Muscle of arm (tissue), 12 donors: Measurements from ENCODE around the gene SLC35E1. TPM values are rescaled to one million over a fixed set of nuclear protein-coding genes. Genes with fewer than 3 reads are reported as not detected.
"Not testable (repeated sequence)": the region's sequence is repeated elsewhere in the genome, so short reads cannot be mapped to it uniquely, and the experiment has no call there.

Source experiments
- DNase-seq: peaks from one replicate; pipeline ENCODE4 v3.0.0-alpha.2; 2013
- polyA plus RNA-seq, 12 donors: library from polyadenylated mRNA; unstranded; fragments of 120-200 nt; gene quantifications; one replicate each; pipeline ENCODE4 v1.2.1, GENCODE V29; 2013; ENCODE audit not compliant: insufficient read length in 12 of 12

Gene SLC35E1
- polyA plus RNA-seq, 12 donors = 27.4 to 39.6 (median 30.9) TPM; not detected in 1

DNA sequence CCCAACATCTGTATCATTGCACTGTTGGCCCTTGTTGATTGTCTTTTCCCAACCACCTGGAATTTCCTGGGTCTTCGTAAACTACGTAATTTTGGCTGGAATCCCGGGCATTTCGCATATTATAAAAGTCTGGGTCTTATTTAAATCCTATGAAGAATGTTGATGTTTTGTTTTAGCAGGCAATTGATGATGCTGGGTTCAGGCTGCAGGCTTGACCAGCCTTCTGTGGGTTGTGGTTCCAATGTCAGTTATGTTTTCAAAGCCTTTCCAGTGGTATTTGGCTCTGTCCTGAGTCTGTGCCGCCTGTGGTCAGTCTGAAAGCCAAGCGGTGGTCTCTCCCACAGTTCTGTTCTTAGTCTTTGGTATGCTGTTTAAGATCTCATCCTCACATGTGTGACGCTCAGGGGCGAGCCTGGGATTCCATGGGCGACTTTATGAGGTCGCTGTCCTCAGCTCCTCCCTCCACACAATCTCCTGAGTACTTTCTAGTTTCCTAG is 12.4 kb downstream of the SLC35E1 start:
- no peak for DNase-seq

DNA sequence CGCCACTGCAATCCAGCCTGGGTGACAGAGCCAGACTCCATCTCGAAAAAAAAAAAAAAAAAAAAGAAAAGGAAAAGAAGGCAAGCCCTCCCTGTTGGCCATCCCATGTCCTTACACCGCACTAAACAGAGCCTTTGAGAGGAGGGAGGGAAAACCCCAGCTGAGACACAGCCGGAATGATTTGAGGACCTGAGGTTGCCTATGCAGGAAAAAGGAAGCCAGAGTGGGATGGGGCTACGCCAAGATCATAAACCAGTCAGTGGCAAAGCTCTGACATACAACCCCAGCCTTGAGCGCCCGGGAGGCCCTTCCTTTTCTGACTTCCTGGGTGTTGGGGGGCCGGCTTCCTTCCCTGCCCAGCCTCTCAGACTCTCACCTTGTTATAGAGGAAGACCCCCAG is 17.4 kb downstream of the SLC35E1 start:
- no peak for DNase-seq

- not testable (repeated sequence) for DNase-seq
Observed at GRCh38 chr19:16551902-16552301, 20.3 kb downstream of the SLC35E1 start.

- no peak for DNase-seq
Observed at GRCh38 chr19:16548956-16549355, 23.3 kb downstream of the SLC35E1 start.

- no peak for DNase-seq
Observed at GRCh38 chr19:16544473-16545231, 27.6 kb downstream of the SLC35E1 start.

GRCh38 chr19:16543734-16544133 is 28.5 kb downstream of the SLC35E1 start:
- DNase-seq = not testable (repeated sequence)

DNA sequence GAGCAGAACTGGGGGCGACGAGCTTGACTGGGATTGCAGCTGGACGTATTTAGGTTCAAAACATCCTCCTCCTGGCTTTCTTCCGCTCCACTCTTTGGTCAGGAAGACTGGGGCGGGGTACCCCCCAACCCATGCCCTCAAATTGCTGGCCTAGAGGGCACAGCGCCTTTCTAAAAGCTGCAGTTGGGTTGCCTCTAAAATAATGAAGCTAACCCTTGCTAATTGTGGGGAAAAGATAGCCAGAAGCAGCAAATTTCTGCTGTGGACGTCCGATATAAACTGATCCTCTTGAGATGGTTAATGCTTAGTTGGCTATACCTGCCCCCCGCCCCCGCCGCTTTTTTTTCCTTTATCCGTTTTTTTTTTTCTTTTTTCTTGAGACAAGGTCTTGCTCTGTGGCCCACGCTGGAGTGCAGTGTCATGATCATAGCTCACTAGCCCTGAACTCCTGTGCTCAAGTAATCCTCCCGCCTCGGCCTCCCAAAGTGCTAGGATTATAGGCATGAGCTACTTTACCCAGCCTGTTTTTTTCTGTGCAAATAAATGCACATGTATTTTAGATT is 29.2 kb downstream of the SLC35E1 start:
- DNase-seq = no peak

- peak; percentile 96 for DNase-seq
Observed at GRCh38 chr19:16542045-16542909, 29.9 kb downstream of the SLC35E1 start, which contains the start of gene CHERP. TSS of gene CHERP (minus strand) at chr19:16542437. CDS start at chr19:16542378, 59 bp downstream.

DNA sequence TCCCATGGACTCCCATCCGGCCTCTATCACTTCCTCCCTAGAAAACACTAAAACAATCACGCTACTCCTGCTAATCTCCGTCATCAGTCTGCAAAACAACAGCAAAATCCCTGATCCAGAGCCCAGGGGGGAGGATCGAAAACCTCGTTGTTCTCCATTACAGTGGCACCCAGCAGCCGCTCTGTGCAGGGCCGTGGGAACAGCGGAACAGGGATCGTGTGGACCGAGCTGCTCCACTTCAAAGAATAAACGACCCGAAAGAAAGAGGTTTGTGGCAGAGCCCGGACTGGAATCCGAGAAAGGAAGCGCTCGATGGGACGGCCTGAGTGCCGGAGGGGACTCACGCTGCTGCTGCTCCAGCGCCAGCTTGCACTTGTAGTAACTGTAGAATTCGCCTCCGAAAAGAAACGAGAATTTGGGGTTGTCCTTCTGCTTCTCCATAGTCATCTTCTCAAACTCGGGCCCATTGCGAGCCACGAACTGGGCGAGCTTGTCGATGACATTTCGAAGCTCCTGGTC is 30.6 kb downstream of the SLC35E1 start:
- DNase-seq = no peak

GRCh38 chr19:16540948-16541347 is 31.3 kb downstream of the SLC35E1 start:
- DNase-seq = no peak

DNA sequence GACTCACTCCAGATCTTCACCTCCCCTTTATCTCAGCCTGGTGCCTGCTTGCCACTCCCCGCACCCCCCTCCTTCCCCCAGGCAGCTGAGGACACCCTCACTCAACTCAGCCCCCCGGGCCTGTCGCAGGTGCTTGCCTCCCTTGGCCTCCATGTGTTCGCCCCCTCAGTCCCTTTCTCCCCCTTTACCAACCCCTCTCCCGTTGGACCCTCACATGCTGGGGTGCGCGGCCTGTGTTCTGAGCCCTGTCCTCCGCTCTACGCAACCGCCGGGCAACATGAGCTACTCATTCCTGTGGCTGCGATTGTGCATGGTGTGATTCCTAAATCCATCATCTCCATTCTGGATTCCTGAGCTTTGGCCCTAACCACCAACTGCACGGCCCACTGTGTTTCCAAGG is 35.1 kb downstream of the SLC35E1 start:
- no peak for DNase-seq

- no peak for DNase-seq
Observed at GRCh38 chr19:16536130-16536529, 36.1 kb downstream of the SLC35E1 start.

DNA sequence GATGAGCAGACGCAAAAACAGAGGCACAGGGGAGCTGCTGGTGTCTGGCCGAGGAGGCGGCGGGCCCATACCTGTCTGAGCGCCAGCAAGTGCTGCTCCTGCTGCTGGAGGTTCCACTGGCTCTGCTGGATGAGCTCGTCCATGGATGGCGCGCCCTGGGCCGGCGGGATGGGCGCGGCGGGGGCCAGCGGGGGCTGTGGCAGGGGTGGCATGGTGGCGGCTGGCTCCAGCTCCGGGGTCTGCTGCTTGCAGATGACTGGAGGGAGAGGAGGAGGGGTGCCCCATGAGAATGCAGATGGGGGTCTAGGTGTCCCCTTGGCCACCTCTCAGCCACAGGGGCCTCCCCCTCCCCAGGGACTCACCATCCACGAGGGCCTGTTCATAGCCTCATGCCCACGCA is 36.8 kb downstream of the SLC35E1 start:
- DNase-seq = no peak

DNA sequence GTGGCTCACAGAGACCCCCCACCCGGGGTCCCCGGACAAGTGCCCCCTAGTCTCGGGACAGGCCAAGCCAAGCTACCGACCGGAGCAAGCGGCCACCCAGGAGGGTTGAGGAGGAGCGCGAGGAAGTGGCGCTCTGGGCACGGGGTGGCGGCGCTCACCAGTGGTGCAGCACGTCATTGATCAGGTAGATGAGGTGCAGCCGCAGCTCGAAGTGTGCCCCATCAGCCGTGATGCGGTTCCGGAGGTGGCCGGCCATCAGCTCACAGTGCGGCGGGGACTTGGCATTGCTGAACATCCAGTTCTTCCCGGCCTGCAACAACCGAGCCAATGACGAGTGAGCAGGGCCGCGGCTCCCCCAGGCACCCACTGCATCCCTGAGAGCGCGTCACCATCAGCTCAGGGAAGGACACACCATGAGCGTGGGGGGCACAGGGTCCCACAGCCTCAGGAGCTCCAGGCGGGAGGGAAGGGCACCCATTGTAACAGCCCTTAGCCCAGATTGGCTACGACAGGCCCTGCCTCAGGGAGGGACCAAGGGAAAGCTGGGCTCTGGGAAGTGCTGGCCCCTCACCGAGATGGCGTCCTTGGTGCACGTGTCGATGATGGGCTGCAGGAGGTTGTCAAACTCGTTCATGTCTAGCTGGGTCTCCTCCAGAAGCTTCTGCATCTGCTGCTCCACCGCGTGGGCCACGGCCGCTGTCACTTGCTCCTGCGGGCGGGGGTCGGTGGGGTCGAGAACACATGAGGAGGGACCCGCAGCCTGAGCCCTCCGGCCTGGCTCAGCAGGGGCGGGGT is 39.6 kb downstream of the SLC35E1 start:
- DNase-seq = no peak

- no peak for DNase-seq
Observed at GRCh38 chr19:16531380-16531669, 40.9 kb downstream of the SLC35E1 start.

DNA sequence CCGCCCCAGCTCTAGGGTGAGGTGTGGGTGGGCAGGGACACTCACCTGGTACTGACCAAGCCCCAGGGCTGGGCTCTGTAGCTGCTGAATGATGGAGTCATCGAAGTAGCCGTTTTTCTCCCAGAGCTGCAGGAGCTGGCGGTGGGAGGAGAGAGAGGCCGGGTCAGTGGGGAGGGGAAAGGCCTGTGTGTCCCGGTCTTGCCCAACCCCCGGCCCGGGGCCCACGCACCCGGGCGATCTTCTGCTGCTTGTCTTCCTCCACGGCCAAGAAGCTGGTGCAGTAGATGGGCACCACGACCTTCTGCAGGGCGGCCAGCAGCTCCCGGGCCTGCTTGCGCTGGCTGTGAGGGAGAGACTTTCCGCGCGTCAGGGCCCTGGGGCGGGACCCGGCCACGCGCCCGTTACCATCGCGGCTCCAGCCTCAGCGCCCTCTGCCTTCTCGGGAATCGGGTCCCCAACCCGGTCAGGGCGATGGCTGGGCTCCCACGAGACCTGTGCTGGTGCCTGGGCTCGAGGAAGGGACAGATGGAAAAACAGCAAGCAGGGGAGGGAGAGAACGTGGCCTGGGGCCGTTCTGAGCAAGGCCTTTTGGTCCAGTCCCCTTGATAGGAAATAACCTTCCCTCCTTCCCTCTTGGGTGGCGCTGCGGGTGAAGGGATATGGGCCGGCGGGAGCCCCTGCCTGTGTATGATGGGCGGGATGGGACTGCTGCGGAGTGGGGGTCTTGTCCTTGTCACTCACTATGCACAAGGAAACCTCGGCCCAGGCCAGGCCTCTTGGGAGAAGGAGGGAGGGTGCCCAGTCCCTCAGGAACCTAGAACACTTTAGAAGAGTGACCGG is 41.5 kb downstream of the SLC35E1 start:
- DNase-seq = no peak

GRCh38 chr19:16529466-16530144 is 42.6 kb downstream of the SLC35E1 start:
- DNase-seq = no peak

- DNase-seq = no peak
Observed at GRCh38 chr19:16527971-16528521, 44.2 kb downstream of the SLC35E1 start.

GRCh38 chr19:16527334-16527935 is 44.8 kb downstream of the SLC35E1 start:
- DNase-seq = no peak
